Measurements from ENCODE around the gene DIAPH1.
A peak's percentile ranks its signal among the peaks of the same experiment; 100 is the strongest.

Gene DIAPH1

DNA sequence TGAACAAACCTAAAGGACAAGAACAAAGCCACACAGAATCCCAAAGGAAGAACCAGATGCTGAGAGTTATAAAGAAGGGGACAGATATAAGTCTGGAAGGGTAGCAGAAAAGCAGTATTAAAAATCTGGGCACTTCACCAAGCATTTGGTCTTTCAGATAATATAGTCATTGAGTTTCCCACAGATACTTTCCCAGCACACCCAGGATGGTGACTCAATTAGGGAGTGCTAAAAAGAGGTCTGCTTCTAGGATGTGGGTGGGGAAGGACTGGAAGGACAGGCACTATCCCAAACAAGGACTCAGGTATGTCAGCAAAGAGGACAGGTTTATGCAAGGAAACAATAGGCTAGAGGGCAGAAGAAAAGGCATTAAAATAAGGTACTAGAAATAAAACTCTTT, 59.3 kb downstream of the DIAPH1 start:
- no peak for DNase-seq

DNA sequence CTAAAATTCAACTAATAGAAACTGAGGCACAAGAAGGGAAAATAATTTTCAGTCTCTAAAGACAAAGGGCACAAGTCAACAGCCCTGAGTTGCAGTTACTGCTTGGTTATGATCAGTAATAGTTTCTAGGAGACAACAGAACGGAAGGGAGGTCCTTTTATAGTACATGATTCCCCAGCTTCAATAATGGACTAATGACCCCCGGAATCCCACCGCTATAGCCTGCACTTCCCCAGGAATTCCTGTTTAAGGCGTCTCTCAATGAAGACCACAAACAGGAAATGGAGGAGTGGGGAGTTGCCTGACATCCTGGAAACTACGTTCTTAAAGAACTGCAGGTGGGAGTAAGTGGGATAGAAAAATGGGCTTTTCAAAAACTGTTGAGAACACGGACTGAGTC, 60.6 kb downstream of the DIAPH1 start:
- DNase-seq = no peak

DNA sequence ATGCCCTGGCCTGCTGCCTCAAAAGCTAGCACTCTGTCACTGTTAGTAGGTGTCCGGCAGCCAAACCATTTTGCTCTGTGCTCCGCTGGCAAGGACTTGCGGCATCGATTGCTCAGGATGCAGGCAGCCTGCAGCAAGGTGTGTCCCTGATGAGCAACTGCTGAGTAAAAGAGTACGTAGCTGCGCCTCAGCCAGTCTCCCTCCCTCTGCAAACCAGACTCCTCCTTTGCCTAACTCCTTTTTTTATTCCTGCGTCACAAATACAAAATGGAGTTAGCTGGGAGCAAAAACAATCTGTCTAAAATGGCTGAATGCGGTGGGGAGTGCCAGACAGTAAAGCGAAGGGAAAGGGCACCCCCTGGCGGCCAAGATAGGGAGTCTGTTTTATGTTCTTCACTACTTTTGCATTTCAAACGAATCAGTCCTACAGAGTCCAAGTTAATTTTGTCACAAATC, 61.1 kb downstream of the DIAPH1 start:
- peak; percentile 81 for DNase-seq

DNA sequence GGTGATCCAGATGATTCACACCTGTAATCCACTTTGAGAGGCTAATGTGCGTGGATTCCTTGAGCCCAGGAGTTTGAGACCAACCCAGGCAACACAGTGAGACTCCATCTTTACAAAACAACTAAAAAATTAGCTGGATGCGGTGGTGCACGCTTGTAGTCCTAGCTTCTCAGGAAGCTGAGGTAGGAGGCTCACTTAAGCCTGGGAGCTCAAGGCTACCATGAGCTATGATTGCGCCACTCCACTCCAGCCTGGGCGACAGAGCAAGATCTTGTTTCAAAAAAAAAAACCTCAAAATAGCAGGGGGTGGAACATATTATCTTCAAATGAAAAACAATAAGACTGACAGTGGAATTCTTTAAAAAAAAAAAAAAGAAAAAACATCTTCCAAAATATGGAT, 70.9 kb downstream of the DIAPH1 start:
- no peak for DNase-seq

DNA sequence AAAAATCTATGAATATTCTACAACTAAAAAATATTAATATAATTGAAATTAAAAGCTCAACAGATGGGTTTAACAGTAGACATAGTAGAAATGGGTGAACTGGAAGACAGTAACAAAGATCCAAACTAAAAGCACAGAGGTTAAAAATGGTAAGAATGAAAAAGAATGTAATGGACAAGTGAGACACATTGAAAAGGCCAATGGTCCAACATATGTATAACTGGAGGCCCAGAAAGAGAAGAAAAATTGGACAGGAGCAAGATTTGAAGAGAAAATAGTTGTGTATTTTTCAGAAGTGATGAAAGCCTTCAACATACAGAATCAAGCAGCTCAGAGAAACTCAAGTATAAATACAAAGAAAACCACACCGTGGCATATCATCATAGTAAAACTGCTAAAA, 71.3 kb downstream of the DIAPH1 start:
- no peak for DNase-seq

DNA sequence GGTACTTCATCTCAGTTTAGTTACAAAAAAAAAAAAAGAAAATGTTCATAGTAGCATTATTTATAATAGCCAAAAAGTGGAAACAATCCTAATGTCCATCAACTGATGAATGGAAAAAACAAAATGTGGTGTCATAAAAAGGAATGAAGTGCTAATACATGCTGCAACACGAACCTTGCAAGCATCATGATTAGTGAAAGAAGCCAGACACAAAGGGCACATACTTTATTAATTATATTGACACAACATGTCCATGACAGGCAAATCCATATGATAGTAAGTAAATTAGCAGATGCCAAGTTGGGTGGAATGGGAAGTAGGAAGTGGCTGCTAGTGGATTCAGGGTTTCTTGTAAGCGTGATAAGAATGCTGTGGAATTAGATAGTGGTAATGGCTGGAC, 75.7 kb downstream of the DIAPH1 start:
- no peak for DNase-seq

DNA sequence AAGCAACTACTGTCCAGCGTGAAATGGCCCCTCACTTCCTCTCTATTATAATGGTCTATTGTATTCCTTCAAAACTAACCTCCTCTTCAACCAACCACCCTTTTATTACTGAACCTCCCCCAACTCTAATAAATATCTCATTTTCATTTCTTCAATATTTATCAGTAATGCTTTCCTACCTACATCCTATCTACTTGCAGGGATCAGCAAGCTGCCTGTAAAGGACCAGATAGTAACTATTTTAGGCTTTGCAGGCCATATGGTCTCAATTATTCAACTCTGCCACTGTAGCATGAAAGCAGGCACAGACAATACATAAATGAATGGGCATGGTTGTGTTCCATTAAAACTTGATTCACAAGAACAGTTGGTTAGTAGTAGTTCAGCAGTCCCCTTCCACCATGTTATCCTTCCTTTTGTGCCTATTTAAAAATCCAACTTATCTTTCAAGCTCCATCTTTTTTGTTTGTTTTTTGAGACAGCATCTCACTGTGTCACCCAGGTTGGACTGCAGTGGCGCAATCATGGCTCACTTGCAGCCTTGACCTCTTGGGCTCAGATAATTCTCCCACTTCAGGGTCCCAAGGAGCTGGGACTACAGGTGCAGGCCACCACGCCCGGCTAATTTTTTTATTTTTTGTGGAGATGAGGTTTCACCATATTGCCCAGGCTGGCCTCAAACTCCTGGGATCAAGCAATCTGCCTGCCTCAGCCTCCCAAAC, 84.1 kb downstream of the DIAPH1 start:
- DNase-seq = no peak

DNA sequence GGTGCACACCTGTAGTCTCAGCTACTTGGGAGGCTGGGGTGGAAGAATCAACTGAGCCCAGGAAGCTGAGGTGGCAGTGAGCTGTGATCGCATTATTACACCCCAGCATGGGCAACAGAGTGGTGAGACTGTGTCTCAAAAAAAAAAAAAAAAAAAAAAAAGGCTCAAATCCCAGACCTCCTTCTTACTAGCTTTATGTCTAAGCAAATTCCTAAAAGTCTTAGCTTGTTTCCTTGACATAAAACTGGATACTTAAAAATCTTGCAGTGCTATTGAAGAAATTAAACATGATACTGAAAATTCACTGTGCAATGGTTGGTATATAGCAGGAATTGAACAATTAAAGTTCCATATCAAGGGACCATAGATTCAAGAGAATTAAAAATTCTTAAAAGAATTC, 84.9 kb downstream of the DIAPH1 start:
- no peak for DNase-seq

DNA sequence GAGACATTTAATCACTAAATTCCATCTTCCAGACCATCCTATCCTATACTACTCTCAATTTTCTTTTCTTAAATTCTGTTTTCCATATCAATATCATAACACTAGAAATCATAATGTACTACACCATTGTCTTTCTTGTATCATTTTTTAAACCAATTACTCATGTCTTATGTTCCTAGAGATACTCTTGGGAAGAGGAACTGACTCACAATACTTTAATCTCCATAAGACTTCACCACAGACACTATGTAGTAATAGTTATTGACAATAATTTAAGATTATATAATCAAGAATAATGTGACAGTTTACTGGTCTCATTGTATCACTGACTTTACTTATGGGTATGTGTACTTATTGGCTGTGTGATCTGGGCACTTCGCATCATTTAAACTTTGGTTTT, 86.1 kb downstream of the DIAPH1 start:
- DNase-seq = no peak

DNA sequence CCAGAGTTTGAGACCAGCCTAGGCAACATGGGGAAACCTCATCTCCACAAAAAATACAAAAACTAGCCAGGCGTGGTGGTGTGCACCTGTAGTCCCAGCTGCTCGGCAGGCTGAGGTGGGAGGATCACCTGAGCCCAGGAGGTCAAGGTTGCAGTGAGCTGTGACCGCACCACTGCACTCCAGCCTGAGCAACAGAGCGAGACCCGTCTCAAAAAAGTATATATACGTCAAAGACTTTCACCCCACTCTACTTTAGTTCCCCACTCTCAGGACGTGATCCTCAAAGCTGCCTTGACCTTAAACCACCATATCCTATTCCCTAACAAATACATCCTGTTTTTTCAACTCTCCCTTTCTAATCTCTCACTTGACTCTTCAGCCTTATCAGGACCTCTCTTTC, 88.9 kb downstream of the DIAPH1 start:
- no peak for DNase-seq

DNA sequence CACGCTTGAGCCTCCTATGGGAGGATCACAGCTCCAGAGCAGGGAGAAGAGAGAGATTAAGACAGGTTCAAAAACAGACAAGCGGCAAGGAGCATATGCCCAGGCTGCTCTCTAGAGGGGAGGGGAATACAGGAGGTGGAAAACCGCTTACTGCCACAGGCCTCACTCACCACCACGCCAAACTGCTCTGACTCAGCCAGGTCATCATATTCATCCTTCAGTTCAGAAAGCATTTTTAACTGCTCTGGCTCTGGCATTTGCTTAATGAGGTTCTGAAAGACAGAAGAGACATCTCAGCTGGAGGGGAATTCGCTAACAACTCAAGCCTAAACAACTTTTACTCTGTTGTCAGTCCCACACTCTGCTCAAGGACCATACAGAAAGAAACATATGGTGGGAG, 89.8 kb downstream of the DIAPH1 start:
- DNase-seq = no peak

DNA sequence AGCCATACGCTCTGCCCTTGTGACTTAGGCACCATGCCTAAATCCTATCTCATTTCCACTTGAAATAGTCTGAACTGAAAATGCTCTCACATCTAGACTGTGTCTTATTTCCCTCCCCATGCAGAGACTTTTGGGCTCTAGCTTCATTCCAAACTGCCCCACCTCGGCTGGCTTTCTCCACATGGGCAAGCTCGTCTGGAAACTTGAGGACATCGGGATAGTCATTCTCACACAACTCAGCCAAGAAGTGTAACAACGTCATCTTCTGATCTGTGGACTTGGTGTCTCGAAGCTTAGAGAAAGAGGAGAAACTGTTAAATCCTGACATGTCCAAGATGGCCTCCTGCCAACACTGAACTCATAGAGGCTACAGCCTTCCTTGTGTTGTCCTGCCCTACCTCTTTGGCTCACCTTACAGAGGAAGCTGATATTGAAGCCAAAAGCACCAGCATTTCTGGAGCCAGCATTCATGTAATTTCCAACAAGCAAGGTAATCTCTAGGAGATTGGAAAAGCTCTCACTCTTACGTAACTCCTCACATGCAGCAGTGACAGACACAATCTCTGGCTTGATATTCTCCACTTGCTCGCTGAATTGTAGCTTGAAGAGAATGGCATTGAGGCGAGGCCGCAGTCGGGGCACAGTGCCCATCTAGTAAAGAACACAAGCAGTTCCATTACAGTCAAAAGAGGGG, 90.4 kb downstream of the DIAPH1 start:
- no peak for DNase-seq

DNA sequence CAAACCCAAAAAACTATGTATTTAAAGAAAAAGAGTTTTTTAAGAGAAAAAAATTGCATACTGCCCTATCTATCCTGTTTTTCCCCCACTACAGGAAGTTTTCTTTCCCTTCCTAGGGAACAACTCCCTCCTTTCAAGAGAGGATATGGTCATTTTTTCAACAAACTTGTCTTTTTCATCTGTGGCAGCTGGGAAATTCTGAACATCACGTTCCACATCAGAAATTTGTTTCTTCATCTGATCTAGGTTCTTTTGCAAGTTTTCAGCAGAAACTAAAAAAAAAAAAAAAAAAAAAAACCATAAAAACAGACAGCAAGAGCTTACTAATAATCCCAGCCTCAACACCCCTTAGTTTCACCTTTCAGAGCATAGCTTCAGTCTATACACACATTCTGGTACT, 91.4 kb downstream of the DIAPH1 start:
- no peak for DNase-seq

DNA sequence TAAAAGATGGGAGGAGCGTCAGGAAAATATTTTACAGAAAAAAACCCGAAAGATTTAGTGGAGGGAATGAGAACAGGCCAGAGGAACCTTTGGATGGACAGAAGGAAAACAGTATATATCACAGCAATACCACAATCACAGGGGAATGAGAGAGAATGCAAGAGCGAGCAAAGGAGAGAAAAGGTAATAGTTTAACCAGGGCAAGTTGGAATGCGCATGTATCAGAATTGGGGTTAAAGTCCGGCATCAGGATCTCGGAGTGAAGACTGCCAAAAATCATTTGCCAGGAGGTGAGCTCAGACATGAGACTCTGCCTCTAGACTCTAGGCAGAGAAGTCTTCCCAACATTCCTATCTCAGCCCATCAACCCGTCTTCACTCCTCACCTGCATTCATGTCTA, 93.1 kb downstream of the DIAPH1 start:
- no peak for DNase-seq

DNA sequence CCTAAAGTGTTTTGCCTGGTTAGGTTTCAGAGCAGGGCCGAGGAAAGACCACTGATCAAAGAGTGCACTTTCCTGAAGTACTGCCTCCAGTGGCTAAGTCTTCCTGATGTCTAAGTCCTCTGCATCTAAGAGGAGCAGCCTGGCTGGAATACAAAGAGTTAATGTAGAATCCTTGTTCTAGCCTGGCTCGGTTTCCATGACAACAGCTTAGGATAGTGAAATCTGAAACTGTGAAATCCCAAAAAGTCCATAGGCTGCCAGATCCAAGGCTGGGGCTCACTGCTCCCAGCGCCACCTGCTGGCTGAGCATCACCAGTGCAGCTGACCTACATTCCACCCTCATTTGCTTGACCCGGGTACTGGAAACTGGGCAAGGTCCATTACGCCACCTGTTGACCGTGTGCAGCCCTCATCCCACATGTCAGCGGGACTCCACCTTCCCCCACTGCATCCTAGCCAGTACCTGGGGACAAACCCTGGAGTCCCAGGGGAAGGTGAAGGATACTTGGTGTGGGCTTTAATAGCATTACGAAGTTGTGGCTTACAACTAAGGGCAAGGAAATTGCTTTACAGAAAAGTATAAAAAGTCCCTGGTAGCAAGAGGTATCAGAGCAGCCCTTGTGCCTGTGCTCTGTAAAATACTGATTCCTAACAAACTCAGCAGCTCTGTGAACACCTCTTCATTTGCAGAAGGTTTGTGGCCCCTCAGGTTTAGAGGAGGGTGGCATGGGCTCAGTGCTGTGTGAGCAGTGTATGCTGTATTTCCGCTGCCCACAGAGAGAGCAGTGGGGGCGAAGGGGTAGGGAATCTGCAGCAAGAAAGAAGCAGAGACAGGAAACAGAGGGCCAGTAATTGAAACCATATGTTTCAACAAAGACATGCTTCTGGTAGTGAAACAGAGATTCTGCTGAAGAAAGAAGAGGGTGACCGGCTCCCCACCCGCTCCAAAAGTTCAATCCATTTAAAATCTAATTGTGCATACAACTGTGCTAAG, 93.9 kb downstream of the DIAPH1 start:
- DNase-seq = peak; percentile 91

DNA sequence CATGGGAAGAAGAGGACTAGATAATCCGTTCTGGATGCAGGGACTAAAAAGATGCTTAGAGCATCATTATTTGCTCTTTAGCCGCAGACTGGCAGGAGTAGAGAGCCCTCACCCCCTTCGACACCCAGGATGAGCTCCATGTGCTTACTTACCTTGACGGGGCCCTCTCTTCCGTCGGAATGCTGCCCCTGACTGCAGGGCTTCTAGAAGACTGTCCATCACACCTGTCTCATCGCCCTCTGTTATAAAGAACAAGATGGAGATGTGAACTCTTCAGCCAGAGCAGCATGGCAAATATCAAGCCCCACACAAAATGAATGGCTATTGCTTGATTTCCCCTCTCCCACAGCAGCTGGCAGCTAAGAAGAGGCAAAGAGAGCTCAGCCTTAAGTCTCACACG, 94.8 kb downstream of the DIAPH1 start:
- DNase-seq = no peak

DNA sequence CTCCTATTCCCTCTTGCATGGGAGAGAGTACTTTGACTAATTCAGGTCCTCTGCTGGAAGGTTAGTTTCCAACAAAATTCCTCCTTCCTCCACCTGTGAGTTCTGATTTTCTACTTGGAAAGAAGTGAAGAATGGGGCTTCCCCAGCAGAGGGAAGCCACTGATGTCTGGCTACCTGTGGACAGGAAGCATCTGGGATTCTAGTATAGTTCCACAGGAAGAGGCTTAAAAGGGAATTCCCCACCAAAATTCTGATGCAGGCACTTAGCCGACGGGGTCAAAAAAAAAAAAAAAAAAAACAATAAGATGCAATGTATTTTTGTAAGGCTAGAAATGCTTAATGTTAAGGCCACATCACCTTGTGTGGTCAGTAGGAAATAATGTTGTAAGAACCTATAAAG, 96.5 kb downstream of the DIAPH1 start:
- no peak for DNase-seq

DNA sequence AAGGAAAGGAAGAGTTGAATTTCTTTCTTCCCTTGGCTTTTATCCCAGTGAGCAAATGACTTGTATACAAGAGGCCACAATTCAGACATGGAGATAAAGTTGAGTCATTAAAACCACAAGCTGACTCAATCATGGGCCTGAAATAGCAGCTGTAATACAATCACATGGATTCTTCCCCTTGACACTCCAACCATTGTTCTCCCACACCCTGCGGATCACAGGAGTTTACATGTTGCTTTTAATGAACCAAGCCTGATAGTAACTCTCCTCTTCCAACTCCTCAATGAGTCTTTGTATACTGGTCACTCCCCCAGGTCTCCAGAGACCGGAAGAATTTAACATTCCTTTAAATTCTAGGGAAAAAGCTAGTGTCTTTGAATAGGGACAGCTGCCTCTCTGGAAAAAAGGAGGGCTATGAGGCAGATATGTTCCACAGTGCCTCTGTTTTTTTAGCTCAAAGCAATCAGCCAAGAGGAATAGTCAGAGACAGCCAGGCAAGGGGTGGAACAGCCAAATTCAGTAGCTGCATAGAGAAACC, 97.5 kb downstream of the DIAPH1 start:
- DNase-seq = peak; percentile 88

DNA sequence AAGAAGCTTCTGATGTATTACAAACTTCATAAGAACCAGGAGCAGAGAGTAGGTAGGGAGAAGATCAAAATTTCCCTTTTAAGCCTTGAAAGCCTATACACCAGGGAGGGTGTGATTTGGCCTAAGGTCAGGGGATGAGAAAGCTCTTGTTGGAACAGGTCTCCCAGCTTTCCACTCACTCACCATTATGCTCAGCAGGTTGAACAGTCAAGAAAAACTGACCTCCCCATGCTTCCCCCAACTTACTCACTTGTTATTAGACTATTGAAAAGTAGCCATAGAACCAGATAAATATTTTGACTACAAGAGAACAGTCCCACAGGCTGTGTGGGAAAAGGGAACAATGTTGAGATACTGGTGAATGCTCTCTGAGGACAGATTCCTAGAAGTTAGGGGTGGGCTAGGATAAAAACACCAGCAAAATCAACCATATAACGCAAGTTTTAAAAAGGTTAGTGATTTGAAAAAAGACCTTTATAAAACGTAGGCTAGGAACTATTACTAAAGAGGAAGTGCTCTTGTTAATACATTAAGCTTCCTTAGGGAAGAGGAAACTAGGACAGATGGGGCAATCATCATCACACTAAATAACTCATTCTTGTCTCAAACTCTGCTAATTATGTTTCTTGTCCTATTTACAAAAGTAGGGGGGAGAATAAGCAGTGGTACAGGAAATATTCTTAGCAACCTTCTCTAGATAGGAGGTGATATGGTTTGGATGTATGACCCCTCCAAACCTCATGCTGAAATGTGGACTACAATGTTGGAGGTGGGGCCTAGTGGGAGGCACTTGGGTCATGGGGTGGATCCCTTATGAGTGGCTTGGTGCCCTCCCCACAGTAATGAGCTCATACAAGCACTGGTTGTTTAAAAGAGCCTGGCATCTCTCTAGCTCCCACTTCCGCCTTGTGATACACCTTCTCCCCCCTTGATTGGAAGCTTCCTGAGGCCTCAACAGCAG, 98.9 kb downstream of the DIAPH1 start:
- peak; percentile 68 for DNase-seq

DNA sequence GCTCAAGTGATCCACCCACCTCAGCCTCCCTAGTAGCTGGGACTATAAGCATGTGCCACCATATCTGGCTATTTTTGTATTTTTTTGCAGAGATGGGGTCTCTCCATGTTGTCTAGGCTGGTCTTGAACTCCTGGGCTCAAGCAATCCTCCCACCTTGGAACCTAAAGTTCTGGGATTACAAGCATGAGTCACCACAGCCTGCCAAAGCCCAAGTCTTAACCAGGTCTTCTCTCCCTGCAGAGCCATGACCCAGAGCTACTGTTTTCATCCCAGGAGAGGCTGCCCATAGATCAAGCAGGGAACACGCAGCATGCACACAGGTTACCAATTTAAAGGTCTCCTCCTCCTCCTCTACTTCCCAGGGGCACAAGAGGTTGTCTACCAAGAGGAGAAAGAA, 100.2 kb downstream of the DIAPH1 start:
- no peak for DNase-seq

DNA sequence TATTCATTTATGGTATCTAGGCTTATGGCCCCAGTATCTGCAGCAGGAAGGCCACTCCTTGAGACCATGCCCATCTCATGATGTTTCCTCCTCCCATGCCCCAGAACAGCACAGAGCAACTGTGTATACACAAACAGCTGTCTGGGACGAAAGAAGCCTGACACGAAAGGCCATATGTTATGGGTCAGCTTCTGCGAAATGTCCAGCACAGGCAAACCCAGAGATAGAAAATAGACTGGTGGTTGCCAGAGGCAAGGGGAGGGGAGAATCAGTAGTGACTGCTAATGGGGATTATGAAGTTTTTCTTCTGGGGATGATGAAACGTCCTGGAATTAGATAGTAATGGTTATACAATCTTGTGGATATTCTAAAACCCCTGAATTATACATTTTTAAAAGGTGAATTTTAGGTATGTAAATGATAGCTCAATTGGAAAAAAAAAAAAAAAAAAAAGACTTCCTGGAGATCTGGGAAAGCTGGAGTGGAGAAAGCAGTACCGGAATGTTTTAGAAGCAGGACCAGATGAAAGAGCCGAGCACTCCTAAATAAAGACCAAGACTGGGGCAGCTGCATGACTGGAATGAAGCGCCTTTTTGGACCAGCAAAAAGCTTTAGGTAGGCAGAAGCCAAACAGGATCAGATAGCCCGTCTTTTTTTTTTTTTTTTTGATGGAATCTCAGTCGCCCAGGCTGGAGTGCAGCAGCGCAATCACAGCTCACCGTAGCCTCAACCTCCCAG, 100.8 kb downstream of the DIAPH1 start:
- DNase-seq = no peak

Measured in suppressor macrophage treated with lipopolysaccharide for 4 hours (primary cell).